Forelimb muscle (tissue), 1 donor: ENCODE data around the gene KCNMA1. TPM values are rescaled to one million over a fixed set of nuclear protein-coding genes. Genes with fewer than 3 reads are reported as not detected.
"Not testable (repeated sequence)": the region's sequence is repeated elsewhere in the genome, so short reads cannot be mapped to it uniquely, and the experiment has no call there.

ENCODE experiments used
- DNase-seq: peaks from one replicate; pipeline ENCODE4 v3.0.0-alpha.2; 2013; ENCODE audit warnings: low read depth
- polyA plus RNA-seq: library from polyadenylated mRNA; unstranded; fragments of 120-200 nt; gene quantifications from one replicate; pipeline ENCODE4 v1.2.1, GENCODE V29; 2013; ENCODE audit not compliant: insufficient read length

KCNMA1 gene
- polyA plus RNA-seq, 1 donor: 15.1 TPM

- DNase-seq: no peak
These were observed 32.1 kb downstream of the KCNMA1 start for GRCh38 chr10:77605466-77605865.

- DNase-seq: no peak
These were observed 32.7 kb downstream of the KCNMA1 start for GRCh38 chr10:77604941-77605351.

- no peak for DNase-seq
These were observed 33.5 kb downstream of the KCNMA1 start for GRCh38 chr10:77604063-77604462.

- no peak for DNase-seq
These were observed 34.1 kb downstream of the KCNMA1 start for GRCh38 chr10:77603534-77603927.

- DNase-seq: no peak
These were observed 34.6 kb downstream of the KCNMA1 start for GRCh38 chr10:77602913-77603533.

- no peak for DNase-seq
These were observed 35.2 kb downstream of the KCNMA1 start for GRCh38 chr10:77602231-77602912.

GRCh38 chr10:77601488-77601887, 36.1 kb downstream of the KCNMA1 start:
- no peak for DNase-seq

GRCh38 chr10:77600640-77601039, 37.0 kb downstream of the KCNMA1 start:
- DNase-seq: no peak

GRCh38 chr10:77599651-77600050, 38.0 kb downstream of the KCNMA1 start:
- no peak for DNase-seq

GRCh38 chr10:77598606-77599005, 39.0 kb downstream of the KCNMA1 start:
- no peak for DNase-seq

GRCh38 chr10:77597560-77597959, 40.0 kb downstream of the KCNMA1 start:
- no peak for DNase-seq

GRCh38 chr10:77594471-77594783, 43.2 kb downstream of the KCNMA1 start:
- no peak for DNase-seq

- no peak for DNase-seq
These were observed 43.7 kb downstream of the KCNMA1 start for GRCh38 chr10:77593771-77594470.

GRCh38 chr10:77592946-77593636, 44.5 kb downstream of the KCNMA1 start:
- DNase-seq: no peak

GRCh38 chr10:77592510-77592909, 45.1 kb downstream of the KCNMA1 start:
- no peak for DNase-seq

- DNase-seq: no peak
These were observed 46.2 kb downstream of the KCNMA1 start for GRCh38 chr10:77591238-77591880.

- no peak for DNase-seq
These were observed 47.0 kb downstream of the KCNMA1 start for GRCh38 chr10:77590344-77591237.

GRCh38 chr10:77589703-77590102, 47.9 kb downstream of the KCNMA1 start:
- not testable (repeated sequence) for DNase-seq

- DNase-seq: no peak
These were observed 48.7 kb downstream of the KCNMA1 start for GRCh38 chr10:77588886-77589285.

GRCh38 chr10:77587416-77587790, 50.2 kb downstream of the KCNMA1 start:
- no peak for DNase-seq
